Esophagus muscularis mucosa (tissue), 3 donors: ENCODE measurements around the gene HTRA2.

Experiments
- EP300 ChIP-seq: sonication (generic); formaldehyde crosslinking; IDR thresholded peaks from one replicate; pipeline ENCODE4 v1.6.1; 2017; ENCODE audit warnings: antibody characterized with exemption
- TF ChIP-seq, protein P1 (sequence below), 3 experiments: fragments of 200-600 bp in 2 of 3; fragments of 450-650 bp in 1 of 3; sonication (generic) in 2 of 3; IDR thresholded peaks; one replicate each; pipeline ENCODE4 v1.5.1; 2017 to 2019; ENCODE audit warnings: antibody characterized with exemption in 3 of 3, mild to moderate bottlenecking in 2 of 3, moderate library complexity in 1 of 3

DNA sequence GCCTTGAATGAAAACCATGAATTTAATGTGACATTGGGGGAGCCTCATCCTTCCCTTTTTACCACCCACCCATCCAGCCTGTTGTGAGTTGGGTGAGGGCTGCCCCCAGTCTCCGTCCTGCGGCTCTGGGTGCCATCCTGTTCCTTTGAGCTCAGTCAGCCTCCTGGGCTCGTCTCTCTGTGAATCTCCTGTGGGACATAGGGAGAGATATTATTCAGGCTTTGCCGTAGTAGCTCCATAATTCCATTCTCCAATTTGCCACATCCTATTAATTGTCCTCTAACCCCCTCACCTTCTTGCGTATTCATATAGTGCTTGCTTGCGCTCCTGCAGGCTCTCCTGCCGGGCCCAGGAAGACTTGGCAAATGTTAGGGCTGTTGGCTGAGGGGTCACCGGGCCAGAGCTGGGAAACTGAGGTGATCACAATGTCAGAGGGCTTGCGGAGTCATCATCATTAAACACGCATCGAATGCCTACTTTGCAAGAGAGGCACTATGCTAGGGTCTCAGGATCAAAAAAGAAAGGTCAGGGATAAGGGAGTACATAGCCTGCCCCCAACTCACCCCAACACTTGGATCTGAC is 3.0 kb upstream of the HTRA2 start:
- TF ChIP-seq, protein P1, sequence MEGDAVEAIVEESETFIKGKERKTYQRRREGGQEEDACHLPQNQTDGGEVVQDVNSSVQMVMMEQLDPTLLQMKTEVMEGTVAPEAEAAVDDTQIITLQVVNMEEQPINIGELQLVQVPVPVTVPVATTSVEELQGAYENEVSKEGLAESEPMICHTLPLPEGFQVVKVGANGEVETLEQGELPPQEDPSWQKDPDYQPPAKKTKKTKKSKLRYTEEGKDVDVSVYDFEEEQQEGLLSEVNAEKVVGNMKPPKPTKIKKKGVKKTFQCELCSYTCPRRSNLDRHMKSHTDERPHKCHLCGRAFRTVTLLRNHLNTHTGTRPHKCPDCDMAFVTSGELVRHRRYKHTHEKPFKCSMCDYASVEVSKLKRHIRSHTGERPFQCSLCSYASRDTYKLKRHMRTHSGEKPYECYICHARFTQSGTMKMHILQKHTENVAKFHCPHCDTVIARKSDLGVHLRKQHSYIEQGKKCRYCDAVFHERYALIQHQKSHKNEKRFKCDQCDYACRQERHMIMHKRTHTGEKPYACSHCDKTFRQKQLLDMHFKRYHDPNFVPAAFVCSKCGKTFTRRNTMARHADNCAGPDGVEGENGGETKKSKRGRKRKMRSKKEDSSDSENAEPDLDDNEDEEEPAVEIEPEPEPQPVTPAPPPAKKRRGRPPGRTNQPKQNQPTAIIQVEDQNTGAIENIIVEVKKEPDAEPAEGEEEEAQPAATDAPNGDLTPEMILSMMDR (IDR thresholded peaks at IDR 0.05): no peak
- TF ChIP-seq EP300: no peak
